NCI-H524 (cell line): ENCODE results near the gene PRR15.

Experiments
- DNase-seq, 2 experiments: peaks; one replicate each; lab custom pipeline; 2025; lab: John Stamatoyannopoulos, UW

The PRR15 gene

GRCh38 chr7:29609162-29610037, 45.8 kb downstream of the PRR15 start:
- DNase-seq, result peak in 1 of 2 experiments; percentile 14

- DNase-seq, result no peak
Observed at GRCh38 chr7:29610086-29610485, 46.5 kb downstream of the PRR15 start.

GRCh38 chr7:29611941-29612544, 48.4 kb downstream of the PRR15 start:
- DNase-seq, result no peak

GRCh38 chr7:29612596-29612995, 49.0 kb downstream of the PRR15 start:
- DNase-seq, result no peak

GRCh38 chr7:29613100-29613499, 49.5 kb downstream of the PRR15 start:
- no peak for DNase-seq

- no peak for DNase-seq
Observed at GRCh38 chr7:29614229-29614628, 50.6 kb downstream of the PRR15 start.
